ENCODE results near the gene ABHD8.

- TF ChIP-seq CTCF (IDR thresholded peaks at IDR 0.05) (no peak), EZH2 (IDR thresholded peaks at IDR 0.05) (peak; percentile 35)
These were observed 31.5 kb upstream of the ABHD8 start, which contains the start of gene ANO8 for GRCh38 chr19:17334414-17335409.
